GM10266 (cell line): ENCODE data around the gene CAB39.
A peak's percentile ranks its signal among the peaks of the same experiment; 100 is the strongest.

Source experiments
- DNase-seq: peaks from one replicate; pipeline ENCODE4 v3.0.0; 2012; ENCODE audit errors: extremely low spot score
- TF ChIP-seq, protein P1 (sequence below): IDR thresholded peaks from 2 replicates; pipeline ENCODE4 v1.5.1; 2012; ENCODE audit warnings: mild to moderate bottlenecking, low read depth; ENCODE audit not compliant: control insufficient read depth, insufficient read depth; ENCODE audit errors: missing control alignments

Gene CAB39

DNA sequence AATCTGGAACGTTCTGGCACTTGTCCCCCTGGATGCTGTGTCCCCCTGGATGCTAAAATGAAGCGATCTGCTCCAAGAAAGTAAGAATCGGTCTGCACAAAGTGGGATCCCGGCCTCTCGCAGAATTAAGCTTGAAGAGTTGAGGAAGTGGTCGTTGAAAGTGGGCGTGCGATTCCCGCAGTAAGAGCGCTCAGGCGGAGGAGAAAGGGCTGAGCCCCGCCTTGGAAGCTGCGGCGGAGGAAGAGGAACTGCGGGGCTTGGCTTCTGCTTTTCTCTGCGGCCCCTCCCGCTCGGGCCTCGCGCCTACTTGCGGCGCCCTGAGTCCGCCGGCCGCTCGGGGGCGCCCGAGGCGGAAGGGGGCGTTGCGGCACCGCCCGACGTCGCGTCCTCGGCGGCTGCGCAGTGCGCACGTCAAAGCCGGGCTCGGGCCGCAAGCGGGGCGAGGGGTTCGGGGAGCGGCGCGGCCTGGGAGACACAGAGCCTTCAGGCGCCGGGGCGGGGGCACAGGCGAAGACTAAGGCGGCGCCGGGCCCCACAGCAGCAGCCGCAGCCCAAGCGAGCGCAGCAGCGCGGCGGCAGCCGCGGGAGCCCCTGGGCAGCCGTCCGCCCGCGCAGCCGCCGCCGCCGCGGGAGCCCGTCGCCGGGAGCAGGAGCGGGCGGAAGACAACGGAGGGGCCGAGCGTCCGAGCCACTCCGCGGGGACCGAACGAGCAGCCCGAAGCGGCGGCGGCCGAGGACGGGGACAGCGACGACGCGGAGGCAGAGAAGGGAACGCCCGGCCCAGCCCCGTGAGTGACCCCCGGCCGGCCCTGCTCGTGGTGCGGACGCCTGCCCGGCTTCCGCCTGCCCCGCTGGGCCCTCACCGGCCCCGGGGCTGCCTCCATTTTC is at the start of gene CAB39:
TSS of gene CAB39 (plus strand) at position 400 of the 888 bp plus-strand sequence. CDS start 47,160 bp downstream, outside the sequence.
- TF ChIP-seq, protein P1, sequence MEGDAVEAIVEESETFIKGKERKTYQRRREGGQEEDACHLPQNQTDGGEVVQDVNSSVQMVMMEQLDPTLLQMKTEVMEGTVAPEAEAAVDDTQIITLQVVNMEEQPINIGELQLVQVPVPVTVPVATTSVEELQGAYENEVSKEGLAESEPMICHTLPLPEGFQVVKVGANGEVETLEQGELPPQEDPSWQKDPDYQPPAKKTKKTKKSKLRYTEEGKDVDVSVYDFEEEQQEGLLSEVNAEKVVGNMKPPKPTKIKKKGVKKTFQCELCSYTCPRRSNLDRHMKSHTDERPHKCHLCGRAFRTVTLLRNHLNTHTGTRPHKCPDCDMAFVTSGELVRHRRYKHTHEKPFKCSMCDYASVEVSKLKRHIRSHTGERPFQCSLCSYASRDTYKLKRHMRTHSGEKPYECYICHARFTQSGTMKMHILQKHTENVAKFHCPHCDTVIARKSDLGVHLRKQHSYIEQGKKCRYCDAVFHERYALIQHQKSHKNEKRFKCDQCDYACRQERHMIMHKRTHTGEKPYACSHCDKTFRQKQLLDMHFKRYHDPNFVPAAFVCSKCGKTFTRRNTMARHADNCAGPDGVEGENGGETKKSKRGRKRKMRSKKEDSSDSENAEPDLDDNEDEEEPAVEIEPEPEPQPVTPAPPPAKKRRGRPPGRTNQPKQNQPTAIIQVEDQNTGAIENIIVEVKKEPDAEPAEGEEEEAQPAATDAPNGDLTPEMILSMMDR = peak; percentile 98
- DNase-seq = peak; percentile 95

DNA sequence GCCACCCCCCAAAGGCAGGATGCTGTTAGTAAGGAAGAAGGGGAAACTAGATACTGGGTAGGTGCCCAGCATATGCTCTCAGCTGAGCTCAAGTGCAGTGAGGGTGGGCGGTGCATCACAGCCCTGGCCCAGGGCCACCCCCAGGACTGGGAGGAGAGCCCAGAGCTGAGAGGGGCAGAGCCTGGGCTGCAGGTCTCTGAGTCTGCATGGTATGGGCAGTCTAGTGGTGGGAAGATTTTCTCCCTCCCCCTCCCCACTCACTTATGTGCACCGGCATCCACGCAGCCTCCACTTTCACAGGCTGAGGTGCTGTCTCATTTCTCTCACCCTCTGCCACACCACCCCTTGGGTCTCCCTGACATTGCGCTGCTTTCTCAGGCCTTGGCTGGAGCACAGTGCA is 48.5 kb upstream of the CAB39 start:
- TF ChIP-seq, protein P1 = no peak
- no peak for DNase-seq

DNA sequence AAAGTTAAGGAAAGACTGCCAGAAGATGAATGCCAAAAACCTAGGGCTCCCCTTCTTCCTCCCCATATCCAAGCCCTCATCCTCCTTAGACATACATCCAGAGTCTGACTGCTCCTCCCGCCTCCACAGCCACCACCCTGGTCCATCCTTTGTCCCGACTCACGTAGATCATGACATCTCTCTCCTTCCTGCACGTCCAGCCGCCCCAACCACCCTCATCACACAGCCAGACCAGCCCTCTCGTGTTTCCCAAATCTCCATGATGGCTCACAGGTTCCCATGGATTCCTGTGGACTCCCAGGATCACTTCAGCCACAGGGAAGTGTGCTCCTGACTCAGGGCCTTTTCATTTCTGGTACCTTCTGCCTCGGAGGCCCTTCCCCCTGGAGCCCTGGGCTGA is 47.8 kb upstream of the CAB39 start:
- TF ChIP-seq, protein P1 = no peak
- DNase-seq = no peak

DNA sequence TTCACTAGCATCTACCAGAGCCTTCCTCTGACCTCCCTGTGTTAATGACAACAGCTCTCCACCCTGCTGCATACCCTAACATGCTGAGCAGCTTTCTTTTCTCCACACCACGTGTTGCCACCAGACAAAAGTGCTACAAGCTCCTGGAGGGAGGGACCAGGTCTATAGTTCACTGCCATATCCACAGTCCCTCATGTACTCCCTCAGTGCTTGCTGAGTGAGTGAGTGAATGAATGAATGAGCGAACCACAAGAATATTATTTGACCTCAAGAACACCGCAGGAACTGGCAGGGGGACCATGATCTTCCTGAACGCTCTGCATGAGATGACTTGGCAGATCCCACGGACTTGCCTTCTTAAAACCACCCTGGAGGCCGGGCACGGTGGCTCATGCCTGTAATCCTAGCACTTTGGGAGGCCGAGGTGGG is 47.4 kb upstream of the CAB39 start:
- no peak for DNase-seq
- TF ChIP-seq, protein P1 = no peak

DNA sequence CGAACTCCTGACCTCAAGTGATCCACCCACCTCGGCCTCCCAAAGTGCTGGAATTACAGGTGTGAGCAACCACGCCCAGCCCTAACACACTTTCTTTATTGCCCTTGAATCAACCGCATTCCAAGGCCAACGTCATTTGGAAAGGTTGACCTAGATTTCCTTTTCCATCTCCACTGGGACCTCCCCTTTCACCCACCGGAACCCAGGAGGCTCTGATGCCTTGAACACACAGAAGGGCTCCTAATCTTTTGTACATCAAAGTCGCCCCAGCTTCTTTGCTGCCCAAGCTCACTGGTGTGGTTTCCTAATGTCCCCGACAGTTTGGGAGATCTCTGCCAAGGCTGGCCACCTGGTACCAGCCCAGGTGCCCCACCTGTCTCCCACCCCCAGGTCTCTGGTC is 46.2 kb upstream of the CAB39 start:
- DNase-seq = no peak
- TF ChIP-seq, protein P1 = no peak

DNA sequence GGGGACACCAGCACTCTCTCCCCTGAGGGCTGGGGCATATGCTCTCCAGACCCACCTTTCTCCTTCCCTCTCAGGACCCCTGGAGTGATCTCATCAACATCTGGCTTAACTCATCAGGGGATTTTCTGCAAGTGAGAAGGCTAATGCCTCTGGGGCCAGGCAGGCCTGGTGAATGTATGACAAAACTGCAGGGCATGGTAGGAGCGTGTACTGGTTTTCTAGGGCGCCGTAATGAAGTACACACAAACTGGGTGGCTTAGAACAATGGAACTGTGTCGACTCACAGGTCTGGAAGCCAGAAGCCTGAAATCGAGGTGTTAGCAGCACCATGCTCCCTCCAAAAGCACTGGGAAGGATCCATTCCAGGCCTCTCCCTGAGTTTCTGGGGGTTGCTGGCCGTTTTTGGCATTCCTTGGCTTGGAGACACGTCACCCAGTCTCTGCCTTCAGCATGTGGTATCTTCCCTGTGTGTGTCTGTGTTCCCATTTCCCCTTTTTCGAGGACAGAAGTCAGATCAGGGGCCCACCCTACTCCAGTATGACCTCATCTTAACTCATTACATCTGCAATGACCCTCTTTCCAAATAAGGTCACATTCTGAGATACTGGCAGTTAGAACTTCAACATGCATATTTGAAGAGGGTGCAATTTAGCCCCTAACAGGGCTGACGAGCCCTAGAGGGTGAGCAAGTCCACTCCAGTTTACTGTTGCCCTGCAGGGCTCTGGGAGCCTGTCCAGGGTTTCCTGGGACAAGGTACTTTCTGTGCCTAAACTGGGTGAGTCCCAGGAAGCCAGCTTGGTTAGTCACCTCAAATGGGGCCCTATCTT is 45.5 kb upstream of the CAB39 start:
- TF ChIP-seq, protein P1 = no peak
- no peak for DNase-seq
